WTC11 (cell line): Measurements from ENCODE around the gene NFAT5. TPM values are rescaled to one million over a fixed set of nuclear protein-coding genes. Genes with fewer than 3 reads are reported as not detected.

Experiments used
- ATAC-seq: fragments of 200-7000 bp; cut with Tn5 transposase; 2 replicates; pipeline ENCODE4 v1.10.0; 2021; ENCODE audit warnings: mild to moderate bottlenecking, moderate library complexity
- CTCF ChIA-PET: fragments of 300-600 bp; sonication (Branson Sonifier 250); formaldehyde crosslinking; loops from one replicate; lab custom pipeline; 2021; ENCODE audit warnings: antibody characterized with exemption; lab: Charles Lee
- POLR2A ChIA-PET: fragments of 350-600 bp; sonication (Branson Sonifier 250); formaldehyde crosslinking; loops from one replicate; lab custom pipeline; 2021; ENCODE audit warnings: antibody characterized with exemption; lab: Charles Lee
- DNase-seq: peaks from one replicate; pipeline ENCODE4 v3.0.0; 2021; ENCODE audit warnings: low spot score
- H3K27ac Mint-ChIP-seq: 2 replicates; pipeline ENCODE4 v1.8.0; 2021; ENCODE audit warnings: mixed read lengths
- H3K27me3 Mint-ChIP-seq: 2 replicates; pipeline ENCODE4 v1.8.0; 2021; ENCODE audit warnings: low read depth, mild to moderate bottlenecking, moderate library complexity, mixed read lengths
- H3K36me3 Mint-ChIP-seq: 2 replicates; pipeline ENCODE4 v1.8.0; 2021; ENCODE audit warnings: mixed read lengths
- H3K4me1 Mint-ChIP-seq: 2 replicates; pipeline ENCODE4 v1.8.0; 2022; ENCODE audit warnings: mixed read lengths
- H3K4me3 Mint-ChIP-seq: 2 replicates; pipeline ENCODE4 v1.8.0; 2021; ENCODE audit warnings: mild to moderate bottlenecking, moderate library complexity, mixed read lengths
- H3K9me3 Mint-ChIP-seq: 2 replicates; pipeline ENCODE4 v1.8.0; 2021; ENCODE audit warnings: mixed read lengths
- CTCF ChIP-seq: fragments of 200-600 bp; IDR thresholded peaks from 2 replicates; pipeline ENCODE4 v1.8.0; 2022; ENCODE audit warnings: antibody characterized with exemption
- FOXP4 ChIP-seq: sonication (generic); formaldehyde crosslinking; IDR thresholded peaks from 2 replicates; pipeline ENCODE4 v1.8.0; 2022; ENCODE audit warnings: mild to moderate bottlenecking, missing genetic modification reagents
- GTF2I ChIP-seq: fragments of 250-450 bp; sonication (Bioruptor Pico); conservative IDR thresholded peaks from 2 replicates; pipeline ENCODE4 v1.4.0; 2021; ENCODE audit warnings: mild to moderate bottlenecking
- HMGA2 ChIP-seq: fragments of 250-450 bp; sonication (Bioruptor Pico); IDR thresholded peaks from 2 replicates; pipeline ENCODE4 v1.4.0; 2021; ENCODE audit warnings: mild to moderate bottlenecking, moderate library complexity
- NFATC4 ChIP-seq: fragments of 250-450 bp; sonication (Bioruptor Pico); IDR thresholded peaks from 2 replicates; pipeline ENCODE4 v1.9.0; 2021; ENCODE audit warnings: mild to moderate bottlenecking
- RORB ChIP-seq: fragments of 250-450 bp; sonication (Bioruptor Pico); IDR thresholded peaks from 2 replicates; pipeline ENCODE4 v1.9.0; 2021; ENCODE audit warnings: mild to moderate bottlenecking
- SP1 ChIP-seq: sonication (generic); formaldehyde crosslinking; conservative IDR thresholded peaks from 2 replicates; pipeline ENCODE4 v1.8.1; 2022; ENCODE audit warnings: missing genetic modification reagents
- TEAD1 ChIP-seq: sonication (generic); formaldehyde crosslinking; IDR thresholded peaks from 2 replicates; pipeline ENCODE4 v1.8.0; 2022; ENCODE audit warnings: mild to moderate bottlenecking, missing genetic modification reagents
- ZNF138 ChIP-seq: sonication (generic); formaldehyde crosslinking; conservative IDR thresholded peaks from 2 replicates; pipeline ENCODE4 v1.8.1; 2022; ENCODE audit warnings: mild to moderate bottlenecking, moderate library complexity, missing genetic modification reagents
- ZNF232 ChIP-seq: sonication (generic); formaldehyde crosslinking; IDR thresholded peaks from 2 replicates; pipeline ENCODE4 v1.8.0; 2022; ENCODE audit warnings: mild to moderate bottlenecking, missing genetic modification reagents
- ZNF263 ChIP-seq: sonication (generic); formaldehyde crosslinking; IDR thresholded peaks from 2 replicates; pipeline ENCODE4 v1.8.1; 2022; ENCODE audit warnings: low read depth, mild to moderate bottlenecking, moderate library complexity, missing genetic modification reagents
- ZNF317 ChIP-seq: sonication (generic); formaldehyde crosslinking; IDR thresholded peaks from 2 replicates; pipeline ENCODE4 v1.8.1; 2023; ENCODE audit warnings: low read depth, mild to moderate bottlenecking, moderate library complexity, missing genetic modification reagents, borderline replicate concordance
- ZNF512 ChIP-seq: sonication (generic); formaldehyde crosslinking; IDR thresholded peaks from 2 replicates; pipeline ENCODE4 v1.8.1; 2022; ENCODE audit warnings: missing genetic modification reagents, borderline replicate concordance
- total RNA-seq: library from RNA; stranded (reverse); gene quantifications from 3 replicates; pipeline ENCODE4 v1.2.3, GENCODE V29; 2021
- TF ChIP-seq, protein P1 (sequence below): fragments of 250-450 bp; sonication (Bioruptor Pico); conservative IDR thresholded peaks from 2 replicates; pipeline ENCODE4 v1.9.0; 2021; ENCODE audit warnings: mild to moderate bottlenecking
- TF ChIP-seq, protein P2 (sequence below): fragments of 250-450 bp; sonication (Bioruptor Pico); IDR thresholded peaks from 2 replicates; pipeline ENCODE4 v1.9.0; 2021; ENCODE audit warnings: moderate library complexity, mild to moderate bottlenecking, inconsistent platforms, borderline replicate concordance
- TF ChIP-seq, protein P3 (sequence below): sonication (generic); formaldehyde crosslinking; IDR thresholded peaks from 2 replicates; pipeline ENCODE4 v1.8.0; 2022; ENCODE audit warnings: mild to moderate bottlenecking, missing genetic modification reagents
- TF ChIP-seq, protein P4 (sequence below): sonication (generic); formaldehyde crosslinking; IDR thresholded peaks from 2 replicates; pipeline ENCODE4 v1.8.0; 2023; ENCODE audit warnings: mild to moderate bottlenecking, missing genetic modification reagents
- TF ChIP-seq, protein P5 (sequence below): sonication (generic); formaldehyde crosslinking; IDR thresholded peaks from 2 replicates; pipeline ENCODE4 v1.8.1; 2022; ENCODE audit warnings: low read depth, missing genetic modification reagents, borderline replicate concordance

The NFAT5 gene
- total RNA-seq, 1 experiment from 2014 or later = 23.2 TPM

DNA sequence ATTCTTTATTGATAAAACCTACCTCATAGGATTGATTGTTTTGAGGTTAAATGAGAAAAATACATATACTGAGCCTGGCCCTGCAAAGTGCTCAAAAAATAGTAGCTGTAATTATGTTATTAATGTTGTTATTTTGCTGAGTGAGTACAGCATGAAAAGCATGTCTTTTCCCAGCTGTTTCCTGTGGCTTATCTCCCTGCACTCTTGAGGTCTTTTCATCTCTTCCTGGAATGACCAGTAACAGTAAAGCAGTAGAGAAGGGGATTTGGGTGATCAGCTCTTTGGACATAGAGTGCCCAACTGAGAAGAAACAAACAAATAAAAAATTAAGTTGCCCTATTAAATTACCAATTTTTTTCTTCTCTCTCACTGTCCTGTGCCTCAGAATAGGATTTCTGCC, 53.7 kb downstream of the NFAT5 start:
- CTCF ChIA-PET = interaction anchor here (0.6 to 1.7 kb wide), 2 partner anchors 39 to 224 kb away, joined by 3 to 4 read pairs; no protein-coding TSS in a partner anchor
- Mint-ChIP-seq H3K27ac (no peak overlapping the region), H3K36me3 (no peaks in the 10 kb centered on the region), H3K4me3 (no peak overlapping the region), H3K9me3 (no peaks in the 10 kb centered on the region), H3K27me3 (no peaks in the 10 kb centered on the region), H3K4me1 (no peaks in the 10 kb centered on the region)
- POLR2A ChIA-PET = interaction anchor here (0.6 kb wide), 1 partner anchor 67 kb away, joined by 4 read pairs; no protein-coding TSS in a partner anchor
- DNase-seq = no peak
- no peak for ATAC-seq
- TF ChIP-seq FOXP4 (CRISPR knock-in tag) = no peak
- TF ChIP-seq, protein P1, sequence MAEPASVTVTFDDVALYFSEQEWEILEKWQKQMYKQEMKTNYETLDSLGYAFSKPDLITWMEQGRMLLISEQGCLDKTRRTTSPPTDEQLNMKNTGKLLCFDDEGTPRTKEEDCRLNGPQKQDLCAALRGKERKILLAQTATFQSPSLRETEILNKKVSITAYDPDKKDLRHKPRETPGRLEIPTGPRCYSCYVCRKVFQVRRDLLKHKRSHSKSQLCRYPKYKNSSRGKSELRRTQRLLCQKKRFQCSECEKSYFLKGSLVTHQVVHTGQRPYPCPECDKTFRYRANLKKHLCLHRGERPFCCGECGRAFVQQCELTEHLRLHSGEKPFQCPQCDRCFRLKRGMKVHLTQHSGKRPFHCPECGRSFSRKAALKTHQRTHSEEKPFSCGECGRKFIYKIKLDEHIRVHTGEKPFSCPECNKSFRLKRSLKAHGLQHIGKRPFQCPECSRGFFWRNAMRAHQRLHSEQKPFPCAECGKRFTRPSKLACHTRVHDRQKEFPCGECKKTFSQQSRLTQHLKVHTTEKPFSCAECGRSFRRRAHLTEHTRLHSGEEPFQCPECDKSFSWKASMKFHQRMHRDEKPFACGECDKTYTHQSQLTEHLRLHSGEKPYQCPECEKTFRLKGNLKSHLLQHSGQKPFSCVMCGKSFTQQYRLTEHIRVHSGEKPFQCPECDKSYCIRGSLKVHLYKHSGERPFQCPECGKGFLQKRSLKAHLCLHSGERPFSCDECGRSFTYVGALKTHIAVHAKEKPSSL (CRISPR knock-in tag) = no peak
- no peak for TF ChIP-seq SP1 (CRISPR knock-in tag)
- no peak for TF ChIP-seq GTF2I (CRISPR knock-in tag)
- TF ChIP-seq ZNF263 = no peak
- TF ChIP-seq CTCF = no peak
- TF ChIP-seq, protein P2, sequence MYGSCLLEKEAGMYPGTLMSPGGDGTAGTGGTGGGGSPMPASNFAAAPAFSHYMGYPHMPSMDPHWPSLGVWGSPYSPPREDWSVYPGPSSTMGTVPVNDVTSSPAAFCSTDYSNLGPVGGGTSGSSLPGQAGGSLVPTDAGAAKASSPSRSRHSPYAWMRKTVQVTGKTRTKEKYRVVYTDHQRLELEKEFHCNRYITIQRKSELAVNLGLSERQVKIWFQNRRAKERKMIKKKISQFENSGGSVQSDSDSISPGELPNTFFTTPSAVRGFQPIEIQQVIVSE = no peak
- no peak for TF ChIP-seq ZNF138 (CRISPR knock-in tag)
- TF ChIP-seq, protein P3, sequence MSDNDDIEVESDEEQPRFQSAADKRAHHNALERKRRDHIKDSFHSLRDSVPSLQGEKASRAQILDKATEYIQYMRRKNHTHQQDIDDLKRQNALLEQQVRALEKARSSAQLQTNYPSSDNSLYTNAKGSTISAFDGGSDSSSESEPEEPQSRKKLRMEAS (CRISPR knock-in tag) = no peak
- TF ChIP-seq ZNF512 = no peak
- no peak for TF ChIP-seq TEAD1
- TF ChIP-seq, protein P4, sequence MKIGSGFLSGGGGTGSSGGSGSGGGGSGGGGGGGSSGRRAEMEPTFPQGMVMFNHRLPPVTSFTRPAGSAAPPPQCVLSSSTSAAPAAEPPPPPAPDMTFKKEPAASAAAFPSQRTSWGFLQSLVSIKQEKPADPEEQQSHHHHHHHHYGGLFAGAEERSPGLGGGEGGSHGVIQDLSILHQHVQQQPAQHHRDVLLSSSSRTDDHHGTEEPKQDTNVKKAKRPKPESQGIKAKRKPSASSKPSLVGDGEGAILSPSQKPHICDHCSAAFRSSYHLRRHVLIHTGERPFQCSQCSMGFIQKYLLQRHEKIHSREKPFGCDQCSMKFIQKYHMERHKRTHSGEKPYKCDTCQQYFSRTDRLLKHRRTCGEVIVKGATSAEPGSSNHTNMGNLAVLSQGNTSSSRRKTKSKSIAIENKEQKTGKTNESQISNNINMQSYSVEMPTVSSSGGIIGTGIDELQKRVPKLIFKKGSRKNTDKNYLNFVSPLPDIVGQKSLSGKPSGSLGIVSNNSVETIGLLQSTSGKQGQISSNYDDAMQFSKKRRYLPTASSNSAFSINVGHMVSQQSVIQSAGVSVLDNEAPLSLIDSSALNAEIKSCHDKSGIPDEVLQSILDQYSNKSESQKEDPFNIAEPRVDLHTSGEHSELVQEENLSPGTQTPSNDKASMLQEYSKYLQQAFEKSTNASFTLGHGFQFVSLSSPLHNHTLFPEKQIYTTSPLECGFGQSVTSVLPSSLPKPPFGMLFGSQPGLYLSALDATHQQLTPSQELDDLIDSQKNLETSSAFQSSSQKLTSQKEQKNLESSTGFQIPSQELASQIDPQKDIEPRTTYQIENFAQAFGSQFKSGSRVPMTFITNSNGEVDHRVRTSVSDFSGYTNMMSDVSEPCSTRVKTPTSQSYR = no peak
- TF ChIP-seq RORB (CRISPR knock-in tag) = no peak
- no peak for TF ChIP-seq NFATC4 (CRISPR knock-in tag)
- TF ChIP-seq ZNF317 (CRISPR knock-in tag) = no peak
- TF ChIP-seq HMGA2 (CRISPR knock-in tag) = no peak
- TF ChIP-seq, protein P5, sequence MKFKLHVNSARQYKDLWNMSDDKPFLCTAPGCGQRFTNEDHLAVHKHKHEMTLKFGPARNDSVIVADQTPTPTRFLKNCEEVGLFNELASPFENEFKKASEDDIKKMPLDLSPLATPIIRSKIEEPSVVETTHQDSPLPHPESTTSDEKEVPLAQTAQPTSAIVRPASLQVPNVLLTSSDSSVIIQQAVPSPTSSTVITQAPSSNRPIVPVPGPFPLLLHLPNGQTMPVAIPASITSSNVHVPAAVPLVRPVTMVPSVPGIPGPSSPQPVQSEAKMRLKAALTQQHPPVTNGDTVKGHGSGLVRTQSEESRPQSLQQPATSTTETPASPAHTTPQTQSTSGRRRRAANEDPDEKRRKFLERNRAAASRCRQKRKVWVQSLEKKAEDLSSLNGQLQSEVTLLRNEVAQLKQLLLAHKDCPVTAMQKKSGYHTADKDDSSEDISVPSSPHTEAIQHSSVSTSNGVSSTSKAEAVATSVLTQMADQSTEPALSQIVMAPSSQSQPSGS = no peak
- no peak for TF ChIP-seq ZNF232
